ENCODE results near the gene THEMIS.

Gene THEMIS

DNA sequence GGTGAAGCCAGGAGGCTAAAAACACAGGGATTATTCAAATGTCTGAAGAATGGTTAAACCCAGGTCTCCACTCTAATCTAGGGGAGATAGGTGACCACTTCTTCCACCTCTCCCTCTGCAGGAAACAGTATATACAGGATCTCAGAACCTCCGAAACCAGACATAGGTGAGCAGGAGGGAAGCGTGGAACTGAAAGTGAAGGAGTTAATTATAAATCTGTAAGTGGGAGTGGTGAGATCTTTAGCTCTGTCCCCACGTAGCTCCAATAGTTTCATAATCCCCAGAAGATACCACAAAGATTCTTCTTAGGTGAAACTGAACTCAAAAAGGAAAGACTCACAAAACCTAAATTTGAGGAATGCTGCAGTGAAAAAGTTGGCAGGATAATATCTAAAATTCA is 76.8 kb downstream of the THEMIS start:
- TF ChIP-seq POLR2A (IDR thresholded peaks at IDR 0.05; ENCODE audit: low read length) = no peak
- TF ChIP-seq GATA1 (IDR thresholded peaks at IDR 0.05; ENCODE audit: low read depth, low read length) = no peak
- DNase-seq = no peak

DNA sequence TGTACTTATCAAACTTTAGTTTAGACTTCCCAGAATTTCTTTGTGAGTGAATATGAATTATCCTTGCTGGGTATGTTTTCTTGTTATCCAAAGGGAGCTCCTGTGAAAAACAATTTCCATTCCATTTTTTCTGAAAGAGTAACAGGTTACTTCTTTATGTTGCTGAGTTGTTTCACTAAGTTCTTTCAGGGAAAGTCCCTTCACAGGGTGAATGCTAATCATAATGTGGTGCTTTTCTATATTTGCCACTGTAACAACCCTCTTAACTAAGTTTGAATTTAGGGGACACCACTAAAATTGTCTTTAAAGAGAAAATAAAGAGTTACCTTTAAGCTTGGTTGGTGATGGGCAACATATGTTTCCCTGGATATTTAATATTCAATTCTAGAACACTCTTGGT is 79.4 kb downstream of the THEMIS start:
- DNase-seq = no peak
- no peak for TF ChIP-seq POLR2A (IDR thresholded peaks at IDR 0.05; ENCODE audit: low read length)
- TF ChIP-seq GATA1 (IDR thresholded peaks at IDR 0.05; ENCODE audit: low read depth, low read length) = no peak

DNA sequence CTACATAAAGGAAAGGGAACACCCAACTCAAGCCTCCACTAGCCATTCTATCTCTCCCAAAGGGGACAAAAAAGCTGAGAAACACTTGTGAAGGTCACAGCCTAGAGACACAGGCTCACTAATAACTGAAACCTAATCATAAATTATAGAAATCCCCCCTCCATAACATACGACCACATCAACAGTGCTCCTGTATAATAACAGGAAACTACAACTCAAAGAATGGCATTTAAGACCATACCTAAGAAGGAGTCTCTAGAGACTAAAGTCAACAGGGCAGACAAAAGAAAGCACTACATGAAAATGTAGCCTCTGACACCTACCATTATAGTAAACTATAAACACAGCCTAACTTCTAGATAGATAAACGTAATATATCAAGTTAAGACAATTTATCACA is 82.7 kb downstream of the THEMIS start:
- TF ChIP-seq GATA1 (IDR thresholded peaks at IDR 0.05; ENCODE audit: low read depth, low read length) = no peak
- TF ChIP-seq POLR2A (IDR thresholded peaks at IDR 0.05; ENCODE audit: low read length) = no peak
- DNase-seq = no peak

DNA sequence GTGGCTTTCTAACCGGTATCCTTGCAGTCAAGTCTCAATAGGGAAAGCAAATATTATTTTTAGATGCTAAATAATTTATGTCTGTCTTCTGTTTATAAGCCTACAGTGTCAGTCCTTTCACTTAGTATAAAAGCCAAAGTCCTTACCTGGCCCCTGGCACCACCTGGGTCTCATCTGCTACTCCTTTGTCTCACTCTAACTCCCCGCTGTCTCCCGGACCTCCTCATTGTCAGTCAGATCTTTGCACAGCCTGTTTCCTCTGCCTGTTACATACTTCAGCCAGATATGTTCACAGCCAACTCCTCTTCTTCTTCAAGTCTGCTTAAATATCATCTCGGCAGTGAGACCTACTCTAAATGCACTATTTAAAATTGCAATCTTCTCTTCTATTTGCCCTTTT is 84.2 kb downstream of the THEMIS start:
- TF ChIP-seq GATA1 (IDR thresholded peaks at IDR 0.05; ENCODE audit: low read depth, low read length) = no peak
- no peak for TF ChIP-seq POLR2A (IDR thresholded peaks at IDR 0.05; ENCODE audit: low read length)
- no peak for DNase-seq

DNA sequence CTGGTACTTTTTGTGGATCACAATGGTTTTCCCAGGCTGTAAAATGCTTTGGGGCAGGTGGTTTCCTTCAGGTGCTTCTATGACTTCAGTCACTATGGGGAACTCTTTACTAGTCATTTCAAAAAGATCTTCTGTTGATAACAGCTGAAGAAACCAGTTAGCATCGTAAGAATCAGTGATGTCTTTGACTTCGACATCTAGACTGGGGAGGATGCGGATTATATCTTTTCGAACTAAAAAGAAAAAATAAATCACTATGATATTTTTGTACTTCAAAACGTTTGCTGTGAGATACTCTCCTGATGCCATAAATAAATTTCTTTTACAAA is 87.2 kb downstream of the THEMIS start:
- DNase-seq = no peak
- TF ChIP-seq GATA1 (IDR thresholded peaks at IDR 0.05; ENCODE audit: low read depth, low read length) = no peak
- no peak for TF ChIP-seq POLR2A (IDR thresholded peaks at IDR 0.05; ENCODE audit: low read length)

DNA sequence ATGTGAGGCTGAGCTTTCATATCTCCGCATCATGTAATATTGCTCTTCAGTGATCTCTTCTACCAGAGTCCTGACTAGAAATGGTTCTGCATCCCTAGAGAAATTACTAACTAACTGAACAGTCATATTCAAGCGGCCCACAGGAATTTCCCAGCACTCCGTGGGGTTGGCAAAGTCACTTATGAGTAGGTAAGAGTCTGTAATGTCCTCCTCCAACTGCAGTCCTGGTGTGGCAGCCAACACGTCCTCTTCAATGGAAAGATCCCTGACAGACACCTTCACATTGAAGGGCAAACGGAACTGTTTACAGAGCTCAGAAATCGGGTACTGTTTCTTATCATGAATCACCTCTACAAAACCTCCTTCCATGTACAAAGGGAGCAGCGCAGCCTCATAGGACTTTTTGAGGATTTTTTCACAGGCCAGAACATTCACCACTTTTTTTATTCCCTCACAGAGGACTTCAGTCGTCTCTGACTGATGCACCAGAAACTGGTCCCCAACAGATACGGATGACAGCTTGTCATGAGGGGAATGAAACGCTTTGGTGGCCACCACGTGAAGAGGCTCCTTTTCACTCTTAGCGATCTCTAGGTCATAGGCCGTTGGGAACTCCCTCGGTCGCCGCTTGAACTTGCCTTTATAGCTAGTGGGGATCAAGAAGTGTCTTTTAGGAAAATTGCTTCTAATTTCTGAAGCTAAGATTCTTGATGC is 87.7 kb downstream of the THEMIS start:
- no peak for DNase-seq
- TF ChIP-seq POLR2A (IDR thresholded peaks at IDR 0.05; ENCODE audit: low read length) (no peak), GATA1 (IDR thresholded peaks at IDR 0.05; ENCODE audit: low read depth, low read length) (no peak)

DNA sequence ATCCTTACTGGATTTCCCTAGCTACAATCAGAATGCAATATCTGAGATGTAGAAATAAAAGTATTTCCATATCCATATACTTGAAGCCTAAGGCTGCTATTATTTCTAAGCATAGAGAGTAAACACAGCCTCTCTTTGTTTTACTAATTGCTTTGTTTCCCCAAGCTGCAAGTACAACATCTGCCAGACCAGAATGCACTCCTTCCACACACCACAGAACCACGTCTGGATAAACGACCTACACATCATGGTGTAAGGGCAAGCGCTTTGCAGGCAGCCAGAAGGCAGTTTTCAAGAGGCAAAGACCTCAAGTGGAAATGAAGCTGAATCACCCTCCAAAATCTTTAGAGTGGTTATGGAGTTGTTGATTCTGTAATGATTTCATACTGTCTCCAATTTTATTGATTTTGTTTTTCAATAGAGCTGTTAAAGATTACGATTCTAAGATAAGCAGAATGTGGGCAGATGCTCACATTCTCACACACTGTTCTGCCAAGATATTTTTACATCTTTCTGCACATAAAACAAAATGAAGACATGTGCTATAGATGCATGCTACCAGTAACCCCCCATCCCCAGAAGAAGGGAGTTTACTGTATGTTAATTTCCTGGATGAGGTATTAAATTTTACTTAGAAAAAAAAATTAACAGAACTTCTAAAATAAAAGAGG is 88.8 kb downstream of the THEMIS start:
- TF ChIP-seq GATA1 (IDR thresholded peaks at IDR 0.05; ENCODE audit: low read depth, low read length) (no peak), POLR2A (IDR thresholded peaks at IDR 0.05; ENCODE audit: low read length) (no peak)
- DNase-seq = no peak

DNA sequence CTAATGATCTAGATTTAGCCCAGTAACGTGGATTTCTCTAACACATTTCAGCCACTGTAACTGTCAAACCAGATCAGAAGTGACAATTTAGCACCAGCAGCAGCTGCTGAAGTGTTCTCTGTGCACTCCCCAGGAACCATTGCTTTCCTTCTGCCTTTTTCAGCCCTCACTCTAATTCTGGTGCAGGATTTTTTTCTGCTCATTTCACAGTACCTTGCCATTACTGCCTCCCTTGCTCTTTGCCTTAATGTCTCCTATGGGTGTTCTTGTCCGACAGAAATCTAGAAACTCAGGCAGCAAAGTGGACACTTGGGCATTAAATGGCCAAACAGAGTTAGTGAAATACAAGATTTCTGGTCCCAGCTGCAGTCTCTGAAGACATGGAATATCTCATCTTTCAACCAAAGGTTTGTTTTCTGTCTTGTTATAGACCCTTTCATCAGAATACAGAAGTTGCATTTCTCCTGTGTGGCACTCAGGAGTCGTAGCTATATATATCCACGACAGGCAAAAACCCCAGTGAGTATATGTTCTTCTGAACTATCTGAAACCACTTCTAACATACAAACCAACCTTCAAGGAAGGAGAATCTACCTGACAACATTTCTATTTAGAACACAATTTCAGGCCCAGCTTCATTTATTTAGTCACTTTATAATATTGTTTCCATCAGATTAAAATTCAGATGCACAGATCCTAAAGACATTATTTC is 92.9 kb downstream of the THEMIS start:
- DNase-seq = no peak
- TF ChIP-seq POLR2A (IDR thresholded peaks at IDR 0.05; ENCODE audit: low read length) = no peak
- TF ChIP-seq GATA1 (IDR thresholded peaks at IDR 0.05; ENCODE audit: low read depth, low read length) = no peak

DNA sequence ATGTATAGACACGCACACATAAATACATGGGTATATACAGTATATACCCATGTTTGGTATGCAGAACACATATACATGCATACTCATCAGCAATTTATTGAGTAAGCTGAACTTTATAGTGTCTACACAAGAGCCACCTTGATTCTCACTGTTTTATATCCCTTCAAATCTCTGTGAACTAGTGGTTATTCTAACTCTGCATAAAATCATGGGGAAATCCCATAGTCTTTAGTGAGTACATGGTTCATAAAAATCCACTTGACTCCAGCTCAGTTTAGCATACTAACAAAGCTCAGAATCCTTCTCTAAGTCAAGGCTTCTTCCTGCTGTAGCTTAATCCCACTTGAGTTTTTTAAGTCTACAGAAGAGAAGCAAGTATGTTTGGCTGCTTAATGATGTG is 104.1 kb downstream of the THEMIS start:
- TF ChIP-seq GATA1 (IDR thresholded peaks at IDR 0.05; ENCODE audit: low read depth, low read length) = no peak
- no peak for TF ChIP-seq POLR2A (IDR thresholded peaks at IDR 0.05; ENCODE audit: low read length)
- no peak for DNase-seq

DNA sequence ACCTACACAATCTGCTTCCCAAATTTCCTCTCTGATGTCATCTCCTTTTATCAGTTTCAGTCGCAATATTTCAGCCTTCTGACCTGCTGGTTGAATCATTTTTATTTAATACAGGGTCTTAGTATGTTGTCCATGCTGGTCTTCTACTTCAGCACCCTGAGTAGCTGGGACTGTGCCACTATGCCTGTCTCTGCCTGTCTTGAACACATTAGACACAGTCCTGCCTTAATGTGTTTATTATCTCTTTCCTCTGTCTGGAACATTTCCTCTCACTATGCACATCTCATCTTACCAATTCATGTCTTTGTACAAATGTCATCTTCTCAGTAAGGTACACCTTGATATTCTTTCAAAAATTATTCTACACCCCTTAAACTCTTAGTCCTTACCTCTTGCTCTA is 106.5 kb downstream of the THEMIS start:
- TF ChIP-seq GATA1 (IDR thresholded peaks at IDR 0.05; ENCODE audit: low read depth, low read length) (no peak), POLR2A (IDR thresholded peaks at IDR 0.05; ENCODE audit: low read length) (no peak)
- no peak for DNase-seq

DNA sequence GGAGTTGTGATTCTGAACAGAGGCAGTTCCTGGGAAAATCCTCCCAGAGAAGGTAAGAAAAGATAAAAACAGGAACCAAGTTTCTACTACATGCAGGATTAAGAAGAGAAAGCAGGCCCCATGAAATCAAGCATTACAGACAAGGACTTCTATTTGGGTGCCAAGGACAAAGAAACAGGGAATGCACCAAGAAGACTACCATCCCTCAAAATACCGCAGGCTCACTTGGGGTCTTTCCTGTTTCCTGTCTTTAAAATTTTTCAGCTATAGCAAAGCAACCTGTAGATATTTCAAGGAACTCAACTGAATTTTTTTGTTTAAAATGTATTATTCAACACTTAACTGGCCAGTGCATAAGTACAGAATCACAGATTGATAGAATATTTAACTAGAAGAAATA is 107.5 kb downstream of the THEMIS start:
- TF ChIP-seq GATA1 (IDR thresholded peaks at IDR 0.05; ENCODE audit: low read depth, low read length) (no peak), POLR2A (IDR thresholded peaks at IDR 0.05; ENCODE audit: low read length) (no peak)
- DNase-seq = no peak

DNA sequence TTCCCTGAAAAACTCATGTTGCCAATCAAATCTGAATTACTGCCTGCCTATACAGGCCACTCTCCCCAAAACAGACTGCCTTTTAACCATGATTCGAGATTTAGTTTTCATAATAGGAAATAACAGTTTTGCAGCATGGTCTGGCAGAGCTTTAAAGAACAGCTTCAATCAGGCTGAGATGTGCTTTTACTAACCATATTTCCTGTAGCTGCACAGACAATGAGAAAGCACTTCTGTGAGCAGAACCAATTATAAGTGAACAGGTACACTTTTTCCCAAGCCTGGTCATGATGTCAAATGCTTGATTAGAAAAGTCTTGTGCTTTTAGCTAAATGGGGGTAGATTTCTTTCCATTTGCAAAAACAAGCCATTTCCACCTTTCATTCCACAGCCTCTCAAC is 108.2 kb downstream of the THEMIS start:
- no peak for TF ChIP-seq GATA1 (IDR thresholded peaks at IDR 0.05; ENCODE audit: low read depth, low read length)
- no peak for DNase-seq

DNA sequence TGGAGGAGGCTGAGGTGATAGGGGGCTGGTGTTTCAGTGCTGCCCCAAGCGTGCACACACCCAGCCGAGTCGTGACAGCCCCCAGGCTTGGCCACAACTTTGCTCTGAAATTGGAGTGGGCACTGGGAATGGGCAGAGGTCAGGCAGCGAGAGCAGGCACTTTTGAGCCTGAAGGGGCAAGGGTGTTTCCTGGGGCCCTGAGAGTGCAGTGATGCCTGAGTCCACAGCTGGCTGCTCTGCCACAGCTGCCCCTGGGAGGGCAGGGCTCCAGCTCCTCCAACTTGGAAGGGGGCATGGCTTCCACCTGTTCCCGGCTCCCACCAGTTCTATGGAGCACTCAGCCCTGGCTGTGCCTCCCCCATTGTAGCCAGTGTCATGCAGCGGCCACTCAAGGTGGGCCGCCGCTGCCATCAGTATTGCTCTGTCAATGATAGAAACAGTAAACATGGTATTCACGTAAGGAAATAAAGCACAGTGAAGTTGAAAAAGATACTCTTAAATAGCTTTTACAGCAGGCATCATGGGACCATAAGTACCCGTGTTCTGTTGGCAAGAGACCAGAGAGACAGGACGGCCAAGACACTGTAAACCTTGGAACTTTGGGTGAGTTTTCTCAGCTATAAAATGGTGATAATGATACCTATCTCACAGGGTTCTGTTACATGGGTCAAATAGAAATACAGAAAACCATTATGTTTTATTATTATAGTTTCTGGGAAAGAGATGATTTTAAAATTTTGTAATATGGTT is 108.9 kb downstream of the THEMIS start:
- no peak for TF ChIP-seq POLR2A (IDR thresholded peaks at IDR 0.05; ENCODE audit: low read length)
- TF ChIP-seq GATA1 (IDR thresholded peaks at IDR 0.05; ENCODE audit: low read depth, low read length) = no peak
- DNase-seq = no peak

DNA sequence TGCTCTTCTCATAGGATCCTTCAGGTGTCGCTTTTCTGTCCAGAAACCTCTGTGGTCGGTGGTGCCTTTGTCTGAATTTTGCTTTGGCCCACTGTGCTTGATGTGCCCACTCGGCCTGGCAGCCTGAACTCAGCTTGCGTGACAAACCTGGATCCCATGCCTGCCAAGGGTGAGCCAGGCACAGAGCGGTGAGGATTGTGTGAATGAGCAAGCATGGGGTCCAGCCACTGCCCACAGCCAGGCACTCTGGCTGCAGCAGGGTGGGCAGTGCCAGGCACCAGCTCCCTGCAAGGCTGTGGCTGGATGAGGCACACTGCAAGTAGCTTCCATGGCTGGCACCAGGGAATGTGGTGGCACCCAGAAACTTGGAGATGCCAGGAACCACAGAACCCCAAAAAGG is 110.3 kb downstream of the THEMIS start:
- DNase-seq = no peak
- TF ChIP-seq GATA1 (IDR thresholded peaks at IDR 0.05; ENCODE audit: low read depth, low read length) (no peak), POLR2A (IDR thresholded peaks at IDR 0.05; ENCODE audit: low read length) (no peak)

Data from erythroblast (primary cell).